ENCODE data around the gene AGA. TPM values are rescaled to one million over a fixed set of nuclear protein-coding genes. Genes with fewer than 3 reads are reported as not detected.

Gene AGA
- total RNA-seq, 2 donors from 2014 or later: 11.6 to 19.1 TPM

DNA sequence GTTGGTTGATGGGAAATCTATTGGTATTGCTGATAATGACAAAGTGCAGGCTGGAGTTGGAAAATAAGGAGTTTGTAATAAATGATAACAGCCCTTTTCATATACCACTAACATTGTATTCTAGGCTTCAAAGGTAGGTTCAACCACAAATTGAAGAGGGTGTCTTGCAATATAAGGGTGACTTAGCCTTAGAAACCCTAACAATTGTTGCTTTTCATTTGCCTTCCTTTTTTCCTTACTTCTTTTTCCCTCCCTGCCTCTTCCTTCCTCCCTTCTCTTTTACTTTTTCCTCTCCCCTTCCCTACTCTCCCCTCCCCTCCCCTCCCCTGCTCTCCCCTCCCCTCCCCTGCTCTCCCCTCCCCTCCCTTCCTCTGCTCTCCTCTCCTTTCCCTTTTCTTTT, 10.9 kb upstream of the AGA start:
- ATAC-seq (no peak), DNase-seq (ENCODE audit: low spot score in 2 of 2) (no peak)
- peaks cover 0 to 5% of the 10 kb centered on the region in 2 donors for H3K36me3 Mint-ChIP-seq
- no peaks in the 10 kb centered on the region for H3K9me3 Mint-ChIP-seq
- H3K27ac Mint-ChIP-seq: no peak overlapping the region

GRCh38 chr4:177451108-177451500, 8.9 kb upstream of the AGA start:
- H3K9me3 Mint-ChIP-seq: no peaks in the 10 kb centered on the region
- H3K36me3 Mint-ChIP-seq: peaks cover 0 to 5% of the 10 kb centered on the region in 2 donors
- DNase-seq (ENCODE audit: low spot score in 2 of 2): no peak
- no peak overlapping the region for H3K27ac Mint-ChIP-seq
- ATAC-seq: no peak

DNA sequence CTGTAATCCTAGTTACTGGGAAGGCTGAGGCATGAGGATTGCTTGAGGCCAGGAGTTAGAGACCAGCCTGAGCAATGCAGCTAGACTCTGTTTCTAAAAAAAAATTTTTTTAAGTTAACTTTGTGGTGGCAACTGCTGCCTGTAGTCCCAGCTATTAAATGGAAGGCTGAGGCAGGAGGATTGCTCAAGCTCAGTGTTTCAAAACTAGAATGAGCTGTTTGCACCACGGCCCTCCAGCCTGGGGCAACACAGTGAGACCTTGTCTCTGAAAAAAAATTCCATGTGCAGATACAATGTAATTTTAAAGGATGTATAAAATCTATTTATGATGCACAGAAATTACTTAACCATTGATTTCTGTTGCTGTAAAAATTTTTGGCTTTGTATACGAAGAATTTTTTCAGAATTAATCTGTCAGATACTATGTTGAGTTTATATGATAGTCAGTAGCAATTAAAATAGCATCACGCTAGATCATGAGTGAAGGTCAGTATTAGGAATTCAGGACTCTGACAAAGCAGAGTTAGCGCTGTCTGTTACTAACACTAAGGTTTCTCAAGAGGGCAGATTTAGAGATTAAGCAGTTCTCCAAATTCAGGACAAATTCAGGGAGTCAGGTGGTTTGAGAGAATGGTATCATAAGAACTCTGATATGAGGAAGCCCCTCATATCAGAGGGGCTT, 8.3 kb upstream of the AGA start:
- DNase-seq (ENCODE audit: low spot score in 2 of 2) (no peak), ATAC-seq (no peak)
- Mint-ChIP-seq H3K9me3 (no peaks in the 10 kb centered on the region), H3K27ac (no peak overlapping the region), H3K36me3 (peaks cover 0 to 5% of the 10 kb centered on the region in 2 donors)

GRCh38 chr4:177448850-177449249, 6.6 kb upstream of the AGA start:
- ATAC-seq (no peak), DNase-seq (ENCODE audit: low spot score in 2 of 2) (no peak)
- no peaks in the 10 kb centered on the region for H3K9me3 Mint-ChIP-seq
- peaks cover 0 to 5% of the 10 kb centered on the region in 2 donors for H3K36me3 Mint-ChIP-seq
- H3K27ac Mint-ChIP-seq: no peak overlapping the region

DNA sequence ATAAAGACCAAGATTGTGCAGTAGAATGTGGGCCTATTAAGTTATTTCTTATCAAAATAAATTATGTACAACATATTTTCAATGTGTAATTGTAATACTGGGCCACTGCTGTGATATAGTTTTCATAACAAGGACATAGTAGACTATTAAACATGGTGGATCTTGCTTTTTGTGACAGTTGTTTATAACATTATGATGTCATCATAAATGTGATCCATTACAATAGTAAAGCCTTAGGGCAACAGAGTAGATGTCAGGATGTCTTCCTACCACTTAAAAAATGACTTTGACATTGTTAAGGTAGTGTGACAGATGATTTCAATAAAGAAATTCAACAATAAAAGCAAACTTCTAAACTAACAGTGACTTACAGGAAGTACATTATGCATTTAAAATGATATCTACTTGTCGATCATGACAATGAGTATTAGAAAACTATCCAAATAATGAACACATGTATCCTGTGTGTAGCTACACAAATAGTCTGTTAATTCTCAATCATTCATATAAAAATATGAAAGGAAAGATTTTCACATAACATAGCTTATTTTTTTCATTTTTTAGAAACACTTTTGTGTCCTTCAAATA, 5.3 kb upstream of the AGA start:
- peaks cover 0 to 5% of the 10 kb centered on the region in 2 donors for H3K36me3 Mint-ChIP-seq
- DNase-seq (ENCODE audit: low spot score in 2 of 2): no peak
- H3K9me3 Mint-ChIP-seq: no peaks in the 10 kb centered on the region

DNA sequence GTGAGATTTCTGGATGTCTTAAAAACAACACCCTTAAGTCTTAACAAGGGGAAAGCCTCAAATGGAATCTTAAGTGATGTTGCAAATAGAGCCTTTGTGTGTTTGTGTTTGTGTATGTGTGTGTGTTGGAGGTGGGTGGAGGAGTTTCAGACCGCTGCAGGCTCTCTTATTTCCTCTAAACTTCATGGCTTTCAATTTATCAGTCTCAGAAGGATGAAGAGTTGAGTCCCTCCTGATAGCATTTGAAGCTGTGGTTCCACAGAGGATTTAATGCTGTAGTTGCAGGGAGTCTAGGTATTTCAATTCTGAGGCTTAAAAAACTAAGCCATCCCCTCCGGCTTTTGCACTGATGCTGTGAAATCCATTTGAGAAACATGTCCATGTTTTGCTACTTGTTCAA, 4.3 kb upstream of the AGA start:
- Mint-ChIP-seq H3K27ac (no peak overlapping the region), H3K36me3 (peaks cover 4 to 8% of the 10 kb centered on the region in 2 donors), H3K9me3 (no peaks in the 10 kb centered on the region)
- DNase-seq (ENCODE audit: low spot score in 2 of 2): no peak
- no peak for ATAC-seq

More for the DNA sequence above, 5.3 kb upstream of the AGA start:
- no peak overlapping the region for H3K27ac Mint-ChIP-seq
- no peak for ATAC-seq

- Mint-ChIP-seq H3K27ac (peak overlapping the region in 1 of 2 donors; percentile 36), H3K36me3 (peaks cover 13 to 15% of the 10 kb centered on the region in 2 donors), H3K9me3 (no peaks in the 10 kb centered on the region)
- ATAC-seq: no peak
- DNase-seq (ENCODE audit: low spot score in 2 of 2): no peak
Observed at GRCh38 chr4:177444911-177445736, 2.9 kb upstream of the AGA start.

- no peaks in the 10 kb centered on the region for H3K9me3 Mint-ChIP-seq
- DNase-seq (ENCODE audit: low spot score in 2 of 2): peak in 1 of 2 donors; percentile 12
- H3K27ac Mint-ChIP-seq: peak overlapping the region; percentile 96 to 98
- no peak for ATAC-seq
- peaks cover 17 to 18% of the 10 kb centered on the region in 2 donors for H3K36me3 Mint-ChIP-seq
Observed at GRCh38 chr4:177441061-177441802, 1.0 kb downstream of the AGA start.

GRCh38 chr4:177436456-177436855, 5.8 kb downstream of the AGA start:
- Mint-ChIP-seq H3K36me3 (peaks cover 14 to 17% of the 10 kb centered on the region in 2 donors), H3K9me3 (no peaks in the 10 kb centered on the region), H3K27ac (no peak overlapping the region)
- no peak for DNase-seq (ENCODE audit: low spot score in 2 of 2)
- no peak for ATAC-seq

GRCh38 chr4:177434667-177435066, 7.6 kb downstream of the AGA start:
- Mint-ChIP-seq H3K27ac (no peak overlapping the region), H3K36me3 (peaks cover 4 to 9% of the 10 kb centered on the region in 2 donors), H3K9me3 (no peaks in the 10 kb centered on the region)
- DNase-seq (ENCODE audit: low spot score in 2 of 2): no peak
- no peak for ATAC-seq

DNA sequence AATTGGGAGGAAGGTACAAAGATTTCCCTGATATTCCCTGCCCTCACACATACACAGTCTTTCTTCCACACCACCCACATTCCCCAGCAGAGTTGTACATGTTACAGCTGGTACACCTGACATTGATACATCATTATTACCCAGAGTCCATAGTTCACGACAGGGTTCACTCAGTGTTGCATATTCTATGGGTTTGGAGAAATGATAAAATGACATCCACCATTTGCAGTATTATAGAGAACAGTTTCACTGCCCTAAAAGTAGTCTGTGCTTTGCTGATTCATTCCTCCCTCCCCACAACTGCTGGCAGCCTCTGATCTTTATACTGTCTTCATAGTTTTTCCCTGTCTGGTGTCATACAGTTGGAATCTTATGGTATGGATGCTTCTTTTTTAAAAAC, 15.0 kb downstream of the AGA start:
- no peaks in the 10 kb centered on the region for H3K36me3 Mint-ChIP-seq
- ATAC-seq (no peak), DNase-seq (ENCODE audit: low spot score in 2 of 2) (no peak)
- no peaks in the 10 kb centered on the region for H3K9me3 Mint-ChIP-seq
- H3K27ac Mint-ChIP-seq: no peak overlapping the region

- DNase-seq (ENCODE audit: low spot score in 2 of 2) (no peak), ATAC-seq (no peak)
- Mint-ChIP-seq H3K36me3 (peaks cover 0 to 10% of the 10 kb centered on the region in 2 donors), H3K27ac (no peak overlapping the region), H3K9me3 (peaks cover 5 to 9% of the 10 kb centered on the region in 2 donors)
Observed at GRCh38 chr4:177419434-177419833, 22.8 kb downstream of the AGA start.

DNA sequence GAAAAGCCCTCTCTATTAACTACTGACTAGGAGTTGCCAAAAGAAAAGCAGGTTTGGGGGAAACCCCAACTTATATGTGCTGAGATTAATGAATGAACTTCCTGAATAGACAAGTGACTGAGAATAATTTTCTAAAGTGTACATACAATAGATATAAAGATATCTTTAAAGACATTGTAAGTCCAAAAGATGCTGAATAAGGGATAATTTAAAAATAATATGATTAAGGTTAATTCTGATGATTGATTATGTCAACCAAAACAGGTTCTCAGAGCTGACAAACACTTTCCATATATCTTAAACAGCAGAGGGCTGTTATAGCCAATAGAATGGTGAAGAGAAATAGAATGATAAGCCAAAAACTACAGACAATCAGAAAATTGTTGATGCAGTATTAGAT, 28.6 kb downstream of the AGA start:
- ATAC-seq (no peak), DNase-seq (ENCODE audit: low spot score in 2 of 2) (no peak)
- H3K27ac Mint-ChIP-seq: no peak overlapping the region
- H3K36me3 Mint-ChIP-seq: no peaks in the 10 kb centered on the region
- peaks cover 0 to 5% of the 10 kb centered on the region in 2 donors for H3K9me3 Mint-ChIP-seq

DNA sequence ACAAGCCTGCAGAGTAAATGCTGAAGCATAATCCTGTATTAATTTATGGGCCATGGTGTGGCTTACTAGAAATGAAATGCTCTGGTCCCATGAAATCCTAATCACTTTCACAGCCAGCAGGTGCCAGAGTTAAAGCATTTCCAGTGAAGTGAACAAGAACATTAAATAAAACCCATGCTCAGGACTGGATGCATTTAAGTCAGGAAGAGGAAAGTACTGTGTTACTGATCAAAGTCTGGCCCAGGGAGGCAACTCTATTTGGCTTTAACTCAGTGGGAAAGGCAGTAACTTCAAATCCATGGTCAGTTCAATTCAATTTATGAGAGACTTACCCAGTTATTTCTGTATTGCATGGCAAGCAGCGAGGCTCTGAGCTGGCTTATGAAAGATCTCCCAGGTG, 29.2 kb downstream of the AGA start:
- ATAC-seq (no peak), DNase-seq (ENCODE audit: low spot score in 2 of 2) (no peak)
- peaks cover 0 to 5% of the 10 kb centered on the region in 2 donors for H3K9me3 Mint-ChIP-seq
- H3K27ac Mint-ChIP-seq: no peak overlapping the region
- no peaks in the 10 kb centered on the region for H3K36me3 Mint-ChIP-seq

GRCh38 chr4:177411996-177412395, 30.2 kb downstream of the AGA start:
- Mint-ChIP-seq H3K27ac (no peak overlapping the region), H3K9me3 (peaks cover 0 to 10% of the 10 kb centered on the region in 2 donors), H3K36me3 (no peaks in the 10 kb centered on the region)
- ATAC-seq (no peak), DNase-seq (ENCODE audit: low spot score in 2 of 2) (no peak)

DNA sequence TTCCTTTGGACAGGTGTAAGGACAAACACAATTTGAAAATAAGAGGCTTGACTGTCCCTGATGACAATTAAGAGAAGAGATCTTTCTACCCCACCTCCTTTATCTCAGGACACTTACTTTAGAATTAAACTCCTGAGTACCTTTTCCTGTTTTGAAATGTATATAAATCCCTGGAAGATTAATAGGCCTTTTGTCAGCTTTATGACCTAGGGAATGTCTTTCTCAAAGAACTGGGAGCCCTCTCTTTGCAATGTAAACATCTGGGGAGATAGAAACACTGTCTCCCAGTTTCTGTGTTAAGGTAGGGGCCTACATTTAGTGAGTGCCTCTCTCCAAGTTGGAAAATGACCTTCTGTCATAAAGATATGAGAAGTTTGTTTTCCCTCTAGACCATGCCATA, 31.7 kb downstream of the AGA start:
- H3K27ac Mint-ChIP-seq: no peak overlapping the region
- ATAC-seq (no peak), DNase-seq (ENCODE audit: low spot score in 2 of 2) (no peak)
- H3K9me3 Mint-ChIP-seq: peaks cover 0 to 10% of the 10 kb centered on the region in 2 donors
- no peaks in the 10 kb centered on the region for H3K36me3 Mint-ChIP-seq

DNA sequence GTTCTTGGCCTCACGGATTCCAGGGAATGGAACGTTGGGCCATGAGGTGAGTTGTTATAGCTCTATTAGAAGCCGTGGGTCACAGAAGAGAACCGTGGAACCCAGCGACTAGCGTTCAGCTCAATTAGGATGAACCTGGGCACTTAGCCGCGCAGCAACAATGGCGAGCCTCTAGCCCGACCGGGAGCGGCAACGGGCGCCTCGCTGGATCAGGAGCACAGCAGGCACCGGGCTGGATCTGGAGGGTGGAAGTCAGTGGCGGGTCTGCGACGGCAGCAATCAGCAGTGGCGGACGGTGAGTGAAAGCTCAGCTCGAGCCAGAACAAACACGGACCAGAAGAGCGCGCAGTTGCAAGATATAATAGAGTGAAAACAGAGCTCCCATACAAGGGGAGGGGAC, 34.2 kb downstream of the AGA start:
- DNase-seq (ENCODE audit: low spot score in 2 of 2) (no peak), ATAC-seq (no peak)
- H3K36me3 Mint-ChIP-seq: no peaks in the 10 kb centered on the region
- no peak overlapping the region for H3K27ac Mint-ChIP-seq
- peaks cover 0 to 10% of the 10 kb centered on the region in 2 donors for H3K9me3 Mint-ChIP-seq
